Mesendoderm (in vitro differentiated cells): ENCODE measurements around the gene INSYN2B.

ENCODE experiments used
- DNase-seq: peaks from one replicate; pipeline ENCODE4 v3.0.0; 2013
- H2AK5ac ChIP-seq: 2 replicates; pipeline ENCODE4 v1.6.1; 2013; ENCODE audit warnings: low read length, inconsistent platforms
- H2BK120ac ChIP-seq: 2 replicates; pipeline ENCODE4 v1.6.1; 2013; ENCODE audit warnings: low read depth, mild to moderate bottlenecking, low read length, moderate library complexity, mixed read lengths
- H2BK15ac ChIP-seq: replicated peaks from 2 replicates; pipeline ENCODE4 v1.6.1; 2013; ENCODE audit warnings: low read depth, mild to moderate bottlenecking, moderate library complexity
- H2BK5ac ChIP-seq: 2 replicates; pipeline ENCODE4 v1.6.1; 2013; ENCODE audit warnings: low read length, inconsistent platforms
- H3K18ac ChIP-seq: 2 replicates; pipeline ENCODE4 v1.6.1; 2013; ENCODE audit warnings: mild to moderate bottlenecking, low read length, mixed read lengths
- H3K23ac ChIP-seq: one replicate; pipeline ENCODE4 v1.6.1; 2013; ENCODE audit warnings: low read length
- H3K27ac ChIP-seq: 2 replicates; pipeline ENCODE4 v1.5.1; 2013; ENCODE audit warnings: low read depth, mild to moderate bottlenecking, inconsistent platforms, low read length, moderate library complexity
- H3K27me3 ChIP-seq: 2 replicates; pipeline ENCODE4 v1.6.1; 2013; ENCODE audit warnings: low read length, control low read depth, mild to moderate bottlenecking, inconsistent platforms; ENCODE audit not compliant: insufficient read depth, poor library complexity
- H3K36me3 ChIP-seq: 2 replicates; pipeline ENCODE4 v1.6.1; 2013; ENCODE audit warnings: low read length, inconsistent platforms; ENCODE audit not compliant: control insufficient read depth, insufficient read depth
- H3K4ac ChIP-seq: one replicate; pipeline ENCODE4 v1.6.1; 2013; ENCODE audit warnings: low read depth, mild to moderate bottlenecking, low read length, moderate library complexity
- H3K4me1 ChIP-seq: 2 replicates; pipeline ENCODE4 v1.6.1; 2013; ENCODE audit warnings: low read depth, low read length, inconsistent platforms; ENCODE audit not compliant: control insufficient read depth
- H3K4me2 ChIP-seq: 2 replicates; pipeline ENCODE4 v1.6.1; 2013; ENCODE audit warnings: low read length
- H3K4me3 ChIP-seq: 2 replicates; pipeline ENCODE4 v1.5.1; 2013; ENCODE audit warnings: mild to moderate bottlenecking, low read length
- H3K56ac ChIP-seq: one replicate; pipeline ENCODE4 v1.6.1; 2013; ENCODE audit warnings: low read length
- H3K79me1 ChIP-seq: 2 replicates; pipeline ENCODE4 v1.6.1; 2013; ENCODE audit warnings: low read length, inconsistent platforms
- H3K79me2 ChIP-seq: 2 replicates; pipeline ENCODE4 v1.6.1; 2013; ENCODE audit warnings: mild to moderate bottlenecking, low read length; ENCODE audit not compliant: control insufficient read depth, insufficient read depth
- H3K9ac ChIP-seq: 2 replicates; pipeline ENCODE4 v1.6.1; 2013; ENCODE audit warnings: low read length, inconsistent platforms
- H4K5ac ChIP-seq: one replicate; pipeline ENCODE4 v1.6.1; 2013; ENCODE audit warnings: low read length
- H4K8ac ChIP-seq: one replicate; pipeline ENCODE4 v1.6.1; 2013; ENCODE audit warnings: low read depth, mild to moderate bottlenecking, control low read depth, low read length, moderate library complexity
- WGBS: extraction: QIAGEN DNeasy Blood & Tissue Kit; methylation state at CpG from one replicate; pipeline ENCODE4 v1.1.7; 2013; ENCODE audit warnings: low lambda C conversion rate, missing lambda C conversion rate; ENCODE audit not compliant: insufficient coverage; ENCODE audit errors: extremely low coverage; 5-methylcytosine and 5-hydroxymethylcytosine counted together

Gene INSYN2B

DNA sequence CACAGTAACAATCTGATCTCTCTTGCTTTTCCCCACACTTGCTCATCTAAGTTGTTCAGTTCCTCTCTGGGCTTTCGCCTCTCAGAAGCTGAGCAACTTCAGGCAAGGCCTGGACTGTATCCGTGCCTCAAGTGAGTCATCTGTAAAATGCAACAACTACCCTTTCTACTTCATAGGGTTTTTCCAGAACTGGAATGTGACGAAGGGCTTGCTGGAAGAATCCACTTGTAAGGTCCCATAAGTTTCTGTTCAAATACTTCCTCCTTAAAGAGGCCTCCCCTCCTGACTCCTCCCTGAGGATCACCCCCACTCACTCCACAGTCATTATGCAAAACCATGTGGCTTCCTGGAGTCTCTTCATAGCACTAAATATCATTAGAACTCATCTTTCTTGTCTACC is 17.5 kb upstream of the INSYN2B start:
- no peak overlapping the region for H2AK5ac ChIP-seq
- peak overlapping the region; percentile 67 for H3K56ac ChIP-seq
- no CpG with 5 or more reads among the region's 3 CpGs for whole genome bisulfite sequencing
- H3K4me2 ChIP-seq = no peak overlapping the region
- H4K8ac ChIP-seq = no peak overlapping the region
- H3K36me3 ChIP-seq = no peaks in the 10 kb centered on the region
- H3K4me3 ChIP-seq = no peak overlapping the region
- H3K79me1 ChIP-seq = no peaks in the 10 kb centered on the region
- no peak overlapping the region for H2BK120ac ChIP-seq
- no peak overlapping the region for H4K5ac ChIP-seq
- no peaks in the 10 kb centered on the region for H3K79me2 ChIP-seq
- no peaks in the 10 kb centered on the region for H3K27me3 ChIP-seq
- H3K18ac ChIP-seq = peak overlapping the region; percentile 22
- H3K4me1 ChIP-seq = peaks cover 8% of the 10 kb centered on the region
- H3K4ac ChIP-seq = peak overlapping the region; percentile 85
- no peak overlapping the region for H2BK15ac ChIP-seq
- H2BK5ac ChIP-seq = peak overlapping the region; percentile 64
- H3K9ac ChIP-seq = no peak overlapping the region
- no peak for DNase-seq
- H3K27ac ChIP-seq = peak overlapping the region; percentile 34
- no peak overlapping the region for H3K23ac ChIP-seq

DNA sequence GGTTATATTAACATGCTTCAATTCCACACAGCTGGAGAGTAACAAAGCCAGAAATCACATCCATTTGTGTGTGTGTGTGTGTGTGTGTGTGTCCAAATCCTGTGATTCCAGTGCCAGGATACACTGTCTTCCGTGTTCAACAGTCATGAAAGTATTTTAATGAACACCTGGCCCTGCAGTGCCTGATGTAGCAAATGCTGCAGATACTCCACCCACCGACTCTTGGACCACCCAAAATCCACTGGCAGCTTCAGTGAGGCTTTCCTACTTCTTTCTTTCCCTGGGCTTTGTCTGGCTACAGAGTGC is 13.1 kb upstream of the INSYN2B start:
- H3K4ac ChIP-seq = peak overlapping the region; percentile 79
- no peak overlapping the region for H3K4me2 ChIP-seq
- H3K27ac ChIP-seq = peak overlapping the region; percentile 81
- H2BK5ac ChIP-seq = peak overlapping the region; percentile 97
- no peaks in the 10 kb centered on the region for H3K27me3 ChIP-seq
- peak overlapping the region; percentile 8 for H2AK5ac ChIP-seq
- H3K56ac ChIP-seq = peak overlapping the region; percentile 69
- WGBS = no CpG with 5 or more reads among the region's 2 CpGs
- peak overlapping the region; percentile 78 for H2BK120ac ChIP-seq
- no peak overlapping the region for H3K23ac ChIP-seq
- no peak overlapping the region for H4K8ac ChIP-seq
- H3K18ac ChIP-seq = peak overlapping the region; percentile 71
- H3K4me3 ChIP-seq = no peak overlapping the region
- no peak overlapping the region for H2BK15ac ChIP-seq
- no peaks in the 10 kb centered on the region for H3K79me1 ChIP-seq
- peak overlapping the region; percentile 56 for H3K9ac ChIP-seq
- H4K5ac ChIP-seq = peak overlapping the region; percentile 42
- no peak for DNase-seq
- H3K79me2 ChIP-seq = no peaks in the 10 kb centered on the region
- H3K36me3 ChIP-seq = no peaks in the 10 kb centered on the region
- H3K4me1 ChIP-seq = peaks cover 9% of the 10 kb centered on the region

DNA sequence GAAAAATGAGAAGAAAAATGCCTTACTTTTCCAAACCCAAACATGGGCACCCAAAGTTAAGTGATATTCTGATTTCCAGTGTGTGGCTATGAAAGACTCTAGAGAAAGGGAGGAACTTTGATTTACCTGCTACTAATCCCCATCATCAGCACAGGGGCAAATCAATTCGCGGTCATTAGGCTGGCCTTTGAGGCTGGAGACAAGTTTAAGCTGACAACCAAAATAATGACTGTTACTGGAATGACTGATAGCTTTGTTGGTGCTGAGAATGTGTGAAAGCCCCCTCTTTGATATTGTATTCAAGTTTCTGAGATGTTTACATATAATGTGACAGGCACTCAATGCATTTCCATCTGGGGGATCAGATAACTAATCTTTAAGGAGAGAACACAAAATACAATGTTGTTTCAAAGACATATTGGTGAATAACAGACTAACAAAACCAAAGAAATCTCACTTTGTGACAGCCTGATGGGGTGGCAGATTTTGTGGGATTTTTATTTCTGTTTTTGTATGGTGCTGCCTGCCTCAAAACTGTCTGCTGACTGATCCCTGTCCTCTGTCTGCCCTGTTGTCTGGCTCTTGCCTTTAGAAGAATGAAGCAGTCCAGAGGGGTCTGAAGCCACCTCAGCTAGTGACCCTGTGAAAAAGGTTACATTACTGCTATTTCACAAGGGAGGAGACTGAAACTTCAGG is 12.6 kb upstream of the INSYN2B start:
- Histone ChIP-seq H3K4ac (no peak overlapping the region), H3K79me2 (no peaks in the 10 kb centered on the region), H3K23ac (no peak overlapping the region), H3K9ac (peak overlapping the region; percentile 56), H2BK15ac (no peak overlapping the region), H3K18ac (peak overlapping the region; percentile 71), H3K4me3 (no peak overlapping the region), H3K4me1 (peaks cover 9% of the 10 kb centered on the region), H3K36me3 (no peaks in the 10 kb centered on the region), H3K56ac (peak overlapping the region; percentile 69), H3K79me1 (no peaks in the 10 kb centered on the region), H2BK120ac (peak overlapping the region; percentile 78), H3K27me3 (no peaks in the 10 kb centered on the region), H3K4me2 (no peak overlapping the region), H4K5ac (peak overlapping the region; percentile 42), H4K8ac (no peak overlapping the region), H2AK5ac (peak overlapping the region; percentile 8), H3K27ac (peak overlapping the region; percentile 81), H2BK5ac (peak overlapping the region; percentile 97)
- peak; percentile 85 for DNase-seq
- WGBS = no CpG with 5 or more reads among the region's 2 CpGs

DNA sequence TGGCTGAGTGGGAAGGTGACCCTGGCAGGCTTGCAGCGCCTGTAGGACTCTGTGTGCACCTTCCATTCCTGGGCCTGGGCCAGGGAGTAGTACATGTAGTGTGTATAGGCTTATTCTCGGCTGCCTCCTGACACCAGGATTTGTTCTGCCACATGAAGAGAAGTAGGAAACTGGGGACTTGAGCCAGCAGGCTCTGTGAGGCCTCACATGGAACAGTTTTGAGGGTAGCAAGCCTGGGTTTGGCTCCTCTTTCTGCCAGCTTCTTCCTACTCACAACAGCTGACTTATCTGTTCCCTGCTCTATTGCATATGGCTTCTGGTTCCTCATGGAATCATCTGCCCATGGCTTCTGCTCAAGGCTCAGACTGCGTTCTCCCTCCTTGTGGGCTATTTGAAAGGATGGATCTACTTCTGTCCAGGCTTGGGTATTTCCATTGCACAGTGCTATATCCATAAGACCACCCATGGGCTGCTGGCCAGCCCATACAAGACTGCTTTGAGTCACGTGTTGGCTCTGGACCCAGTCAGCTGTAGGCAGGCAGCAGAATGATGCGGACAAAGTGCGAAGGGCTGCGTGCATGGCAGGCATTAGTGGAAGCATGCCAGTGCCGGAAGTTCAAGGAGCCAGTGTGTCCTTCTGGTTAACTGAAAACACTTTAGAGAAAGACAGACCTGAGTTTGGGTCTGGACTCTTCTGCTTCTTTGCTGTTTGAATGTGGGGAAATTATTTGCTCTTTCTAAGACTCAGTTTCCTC is 11.0 kb upstream of the INSYN2B start:
- no CpG with 5 or more reads among the region's 8 CpGs for WGBS
- Histone ChIP-seq H4K8ac (no peak overlapping the region), H2BK120ac (peak overlapping the region; percentile 49), H4K5ac (no peak overlapping the region), H3K79me2 (no peaks in the 10 kb centered on the region), H3K27me3 (no peaks in the 10 kb centered on the region), H3K9ac (no peak overlapping the region), H2AK5ac (peak overlapping the region; percentile 87), H3K4me1 (peaks cover 9% of the 10 kb centered on the region), H3K4me2 (no peak overlapping the region), H2BK15ac (no peak overlapping the region), H3K36me3 (no peaks in the 10 kb centered on the region), H3K27ac (peak overlapping the region; percentile 3), H3K79me1 (no peaks in the 10 kb centered on the region), H3K56ac (peak overlapping the region; percentile 81), H2BK5ac (peak overlapping the region; percentile 90), H3K4ac (peak overlapping the region; percentile 93), H3K18ac (peak overlapping the region; percentile 16), H3K4me3 (no peak overlapping the region), H3K23ac (no peak overlapping the region)
- DNase-seq = no peak

DNA sequence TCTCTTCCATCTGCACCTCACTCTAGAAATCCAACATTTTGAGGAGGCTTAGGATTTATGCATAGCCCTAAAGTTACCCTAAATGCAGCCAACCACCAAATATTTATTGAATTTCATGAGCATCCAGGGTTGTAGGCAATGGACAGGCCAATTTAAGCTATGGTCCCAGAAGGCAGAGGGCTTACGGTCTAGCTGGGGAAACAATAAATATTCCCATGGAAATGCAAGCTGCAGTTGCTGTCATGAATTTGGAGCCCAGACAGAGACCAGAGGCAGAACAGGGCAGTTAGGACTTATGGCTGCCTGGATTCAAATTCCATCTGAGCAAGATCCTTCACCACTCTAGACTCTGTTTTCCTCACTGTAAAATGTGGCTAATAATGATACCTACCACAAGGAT is 9.1 kb upstream of the INSYN2B start:
- H3K4ac ChIP-seq = peak overlapping the region; percentile 45
- no peak overlapping the region for H4K8ac ChIP-seq
- DNase-seq = no peak
- no CpG with 5 or more reads among the region's 1 CpG for WGBS
- H3K9ac ChIP-seq = no peak overlapping the region
- H3K56ac ChIP-seq = peak overlapping the region; percentile 22
- no peaks in the 10 kb centered on the region for H3K79me1 ChIP-seq
- no peak overlapping the region for H2AK5ac ChIP-seq
- peaks cover 9% of the 10 kb centered on the region for H3K4me1 ChIP-seq
- no peak overlapping the region for H3K27ac ChIP-seq
- no peak overlapping the region for H3K23ac ChIP-seq
- peak overlapping the region; percentile 19 for H2BK5ac ChIP-seq
- no peaks in the 10 kb centered on the region for H3K27me3 ChIP-seq
- peak overlapping the region; percentile 12 for H4K5ac ChIP-seq
- no peak overlapping the region for H3K4me3 ChIP-seq
- H3K79me2 ChIP-seq = no peaks in the 10 kb centered on the region
- no peak overlapping the region for H3K4me2 ChIP-seq
- H2BK120ac ChIP-seq = no peak overlapping the region
- H2BK15ac ChIP-seq = no peak overlapping the region
- H3K36me3 ChIP-seq = no peaks in the 10 kb centered on the region
- peak overlapping the region; percentile 41 for H3K18ac ChIP-seq
